HPDE6-E6E7 (cell line): ENCODE data around the gene MLEC.

Source experiments
- DNase-seq: peaks from one replicate; pipeline ENCODE4 v3.0.0; 2011; ENCODE audit warnings: missing footprints; ENCODE audit errors: extremely low spot score

The MLEC gene

DNA sequence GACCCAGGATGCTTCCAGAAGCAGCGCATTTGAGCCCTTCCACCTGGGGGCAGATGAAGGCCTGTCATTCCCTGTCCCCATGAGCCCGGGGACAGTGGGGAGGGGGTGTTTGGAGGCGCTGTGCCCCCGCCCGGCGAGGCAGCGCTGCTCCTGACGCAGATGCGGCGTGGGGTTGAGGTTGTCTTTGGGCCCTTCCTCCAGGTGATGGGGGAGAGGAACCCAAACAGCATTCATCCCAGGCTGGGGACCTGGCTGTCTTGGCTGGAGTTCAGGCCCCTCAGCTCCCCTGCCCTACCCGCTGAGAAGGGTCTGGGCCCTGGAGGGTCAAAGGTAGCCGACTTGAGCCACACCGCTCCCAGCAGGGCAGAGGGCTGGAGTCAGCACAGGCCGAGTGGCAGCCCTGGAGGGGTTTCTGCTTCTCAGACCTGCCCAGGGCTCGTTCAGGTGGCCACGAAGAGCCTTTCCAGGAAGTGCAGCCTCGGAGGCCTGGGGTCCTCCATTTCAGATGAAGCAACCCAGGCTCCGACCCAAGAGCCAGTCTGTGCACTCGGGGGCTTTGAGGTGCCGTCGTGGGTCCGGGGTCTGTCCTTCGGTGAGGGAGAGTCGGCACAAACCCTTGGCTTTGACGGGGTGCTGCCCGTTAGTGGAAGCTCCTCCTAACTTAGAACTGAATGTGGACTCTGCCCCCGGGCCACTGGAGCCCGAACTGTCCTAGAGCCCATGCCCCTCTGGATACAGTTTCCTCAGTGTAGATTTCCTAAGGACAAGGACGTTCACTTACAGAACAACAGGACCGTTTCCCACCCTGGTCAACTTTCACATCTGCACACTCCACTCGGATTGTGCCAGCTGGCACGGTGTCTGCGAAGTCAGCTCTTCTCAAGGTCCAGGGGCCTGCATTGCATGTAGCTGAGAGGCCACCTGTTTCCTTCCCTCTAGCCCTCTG lies 54.8 kb downstream of the MLEC start:
- DNase-seq: no peak

DNA sequence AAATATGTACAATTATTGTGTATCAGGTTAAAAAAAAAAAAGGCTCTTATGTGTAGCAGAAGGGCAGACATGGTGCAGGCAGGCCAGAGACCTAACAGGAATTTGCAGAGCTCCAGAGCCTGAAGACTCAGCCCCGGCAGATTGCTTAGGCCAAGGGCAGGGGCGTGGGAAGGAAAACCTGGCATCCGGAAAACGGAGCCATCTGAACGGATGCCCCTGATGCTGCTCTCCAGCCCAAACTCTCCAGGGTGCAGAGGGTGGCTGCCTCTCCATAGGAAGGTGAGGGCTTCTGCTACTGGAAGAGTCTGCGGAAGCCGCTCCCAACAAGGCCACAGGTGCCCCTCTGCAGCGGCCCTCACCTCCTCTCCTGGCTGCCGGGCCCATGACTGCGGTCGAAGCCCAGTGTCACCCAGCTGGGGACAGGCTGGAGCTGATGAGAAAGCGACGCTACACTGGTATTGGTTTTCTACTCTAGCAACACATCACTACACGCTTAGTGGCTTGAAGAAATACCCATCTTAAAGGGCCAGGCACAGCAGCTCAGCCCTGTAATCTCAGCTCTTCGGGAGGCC lies 58.1 kb downstream of the MLEC start:
- DNase-seq: no peak

GRCh38 chr12:120748242-120748641 lies 61.3 kb downstream of the MLEC start:
- DNase-seq: no peak

- no peak for DNase-seq
Measured at GRCh38 chr12:120749256-120749655, 62.3 kb downstream of the MLEC start.

DNA sequence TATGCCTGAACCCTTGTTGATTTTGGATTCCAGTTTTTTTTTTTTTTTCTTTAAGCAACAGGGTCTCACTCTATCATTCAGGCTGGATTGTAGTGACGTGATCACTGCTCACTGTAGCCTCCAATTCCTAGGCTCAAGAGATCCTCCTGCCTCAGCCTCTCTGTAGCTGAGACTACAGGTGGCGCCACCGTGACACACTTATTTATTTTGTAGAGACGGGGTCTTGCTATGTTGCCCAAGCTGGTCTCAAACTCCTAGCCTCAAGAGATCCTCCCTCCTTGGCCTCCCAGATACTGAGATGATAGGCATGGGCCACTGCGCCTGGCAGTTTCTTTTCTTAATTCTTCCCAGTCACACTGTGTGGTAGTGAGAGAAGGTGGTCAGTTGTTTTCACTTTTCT lies 63.9 kb downstream of the MLEC start:
- DNase-seq: no peak

GRCh38 chr12:120751389-120751788 lies 64.4 kb downstream of the MLEC start:
- no peak for DNase-seq
